ENCODE results near the gene RAB11A.

GRCh38 chr15:65917407-65917756, 48.1 kb downstream of the RAB11A start:
- no peak for TF ChIP-seq POLR2A (IDR thresholded peaks at IDR 0.05; ENCODE audit: low read depth, low read length)
- no peak for TF ChIP-seq CTCF (IDR thresholded peaks at IDR 0.05; ENCODE audit: extremely low read depth in 1 of 2, insufficient read depth in 1 of 2, low read depth in 1 of 2, low read length in 2 of 2)

Data from endothelial cell of umbilical vein (primary cell).